Upper lobe of left lung (tissue), 4 donors: ENCODE data around the gene SCAMP3.

Source experiments
- CTCF ChIP-seq, 6 experiments: fragments of 450-650 bp in 4 of 6; fragments of 200-600 bp in 2 of 6; sonication (generic) in 2 of 6; IDR thresholded peaks; one replicate each; pipeline ENCODE4 v1.5.1; 2016 to 2019; ENCODE audit warnings: antibody characterized with exemption in 6 of 6
- POLR2A ChIP-seq, 4 donors: fragments of 450-650 bp; IDR thresholded peaks; one replicate each; pipeline ENCODE4 v1.5.1; 2016 to 2017; ENCODE audit warnings: antibody characterized with exemption in 4 of 4, mild to moderate bottlenecking in 2 of 4

- TF ChIP-seq CTCF (IDR thresholded peaks at IDR 0.05) (no peak), POLR2A (IDR thresholded peaks at IDR 0.05) (no peak)
Measured at GRCh38 chr1:155223047-155223446, 39.1 kb downstream of the SCAMP3 start.
